Glomerular visceral epithelial cell (primary cell): ENCODE data around the gene RTBDN.

Experiments
- DNase-seq: peaks from one replicate; pipeline ENCODE4 v3.0.0-alpha.2; 2016; ENCODE audit errors: extremely low spot score

The RTBDN gene

DNA sequence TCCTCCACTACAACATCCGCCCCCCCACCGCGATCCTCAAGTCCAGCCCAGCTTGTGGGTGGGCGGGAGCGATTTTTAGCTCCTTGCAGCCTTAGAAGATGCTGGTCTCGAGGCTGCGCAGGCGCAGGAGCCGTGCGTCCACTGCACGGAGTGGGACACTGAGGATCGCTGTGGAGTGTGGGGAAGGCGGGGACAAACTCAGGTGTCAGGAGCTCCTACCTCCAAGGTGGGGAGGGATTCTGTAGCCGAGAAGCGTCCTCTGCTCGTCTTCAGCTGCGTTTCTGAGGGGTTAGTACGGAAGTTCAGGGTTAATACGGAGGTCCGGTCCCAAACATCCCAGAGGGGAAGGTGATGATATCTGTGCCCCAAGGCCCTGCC lies at the start of gene RTBDN:
TSS of gene RTBDN (minus strand) at position 14 of the 378 bp plus-strand sequence. CDS start 4,600 bp downstream, outside the sequence.
- DNase-seq = peak; percentile 28

- no peak for DNase-seq
Measured at GRCh38 chr19:12882589-12882988, 48.2 kb upstream of the RTBDN start.

DNA sequence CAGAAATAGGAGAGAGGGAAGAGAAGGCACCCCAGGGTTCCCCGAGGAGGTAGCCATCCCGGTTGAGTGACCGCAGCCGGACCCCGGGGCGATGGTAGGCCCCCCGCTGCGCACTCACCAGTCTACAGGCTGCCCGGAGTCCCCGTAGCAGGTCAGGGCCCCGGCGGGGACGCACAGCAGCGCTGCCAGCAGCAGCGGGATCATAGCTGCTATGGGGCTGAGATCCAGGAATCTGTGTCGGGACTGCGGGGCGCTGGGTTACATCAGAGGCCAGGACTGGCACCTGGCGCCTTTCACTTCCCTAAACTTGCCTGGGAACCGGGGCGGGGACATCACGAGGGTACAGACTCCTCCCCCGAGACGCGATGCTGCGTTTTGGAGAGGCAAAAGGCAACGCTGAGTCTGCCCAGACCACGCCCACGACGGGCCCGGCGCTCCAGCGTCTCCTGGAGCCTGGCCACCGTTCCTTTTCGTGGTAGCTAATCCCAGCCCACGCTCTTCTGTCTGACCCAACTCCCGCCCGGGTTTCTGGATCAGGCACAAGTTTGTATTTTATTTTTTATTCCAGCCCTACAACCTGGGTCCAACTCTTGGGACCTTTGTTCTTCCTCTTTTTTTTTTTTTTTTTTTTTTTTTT lies 46.9 kb upstream of the RTBDN start, which contains the start of gene DNASE2:
TSS of gene DNASE2 (minus strand) at position 278 of the 637 bp plus-strand sequence. CDS start at position 204, 74 bp downstream.
- peak; percentile 91 for DNase-seq

DNA sequence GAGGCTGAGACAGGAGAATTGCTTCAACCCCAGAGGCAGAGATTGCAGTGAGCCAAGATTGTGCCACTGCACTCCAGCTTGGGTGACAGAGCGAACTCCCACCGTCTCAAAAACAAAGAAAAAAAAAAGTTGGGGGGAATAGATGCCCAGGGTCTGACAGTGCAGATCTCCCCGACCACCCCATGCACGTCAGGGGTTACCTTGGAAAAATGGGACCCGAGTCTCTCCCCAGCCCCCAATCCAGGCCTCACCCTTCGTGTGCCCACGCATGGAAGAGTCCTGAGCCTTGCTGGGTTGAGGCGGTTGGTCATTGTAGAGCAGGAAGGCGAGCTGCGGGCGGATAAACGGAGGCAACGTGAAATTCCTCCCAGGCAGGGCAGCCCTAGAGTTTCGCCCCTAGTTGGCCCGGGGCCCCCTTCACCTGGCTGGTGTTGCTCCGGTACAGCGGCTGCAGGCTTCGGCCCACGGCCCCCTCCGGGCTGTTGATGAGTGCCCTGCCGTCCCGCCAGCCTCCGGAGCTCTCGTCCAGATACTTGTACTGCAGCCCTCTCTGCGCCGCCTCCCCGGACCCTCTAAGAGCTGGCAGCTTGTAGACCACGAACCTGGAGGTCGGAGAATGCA lies 46.3 kb upstream of the RTBDN start:
- no peak for DNase-seq

GRCh38 chr19:12875086-12875485 lies 40.7 kb upstream of the RTBDN start:
- DNase-seq = no peak

DNA sequence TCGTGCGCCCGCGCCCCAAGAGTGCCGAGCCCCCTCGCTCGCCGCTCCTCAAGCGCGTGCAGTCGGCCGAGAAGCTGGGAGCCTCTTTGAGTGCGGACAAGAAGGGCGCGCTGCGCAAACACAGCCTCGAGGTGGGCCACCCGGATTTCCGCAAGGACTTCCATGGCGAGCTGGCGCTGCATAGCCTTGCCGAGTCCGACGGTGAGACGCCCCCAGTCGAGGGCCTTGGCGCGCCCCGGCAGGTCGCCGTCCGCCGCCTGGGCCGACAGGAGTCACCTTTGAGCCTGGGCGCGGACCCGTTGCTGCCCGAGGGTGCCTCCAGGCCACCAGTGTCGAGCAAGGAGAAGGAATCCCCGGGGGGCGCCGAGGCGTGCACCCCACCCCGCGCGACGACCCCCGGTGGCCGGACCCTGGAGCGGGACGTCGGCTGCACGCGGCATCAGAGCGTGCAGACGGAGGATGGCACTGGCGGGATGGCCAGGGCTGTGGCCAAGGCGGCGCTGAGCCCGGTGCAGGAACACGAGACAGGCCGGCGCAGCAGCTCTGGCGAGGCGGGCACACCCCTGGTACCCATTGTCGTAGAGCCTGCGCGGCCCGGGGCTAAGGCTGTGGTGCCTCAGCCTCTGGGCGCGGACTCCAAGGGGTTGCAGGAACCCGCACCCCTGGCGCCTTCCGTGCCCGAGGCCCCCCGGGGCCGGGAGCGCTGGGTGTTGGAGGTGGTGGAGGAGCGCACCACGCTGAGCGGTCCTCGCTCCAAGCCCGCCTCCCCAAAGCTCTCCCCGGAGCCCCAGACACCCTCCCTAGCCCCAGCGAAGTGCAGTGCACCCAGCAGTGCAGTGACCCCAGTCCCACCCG lies 39.7 kb upstream of the RTBDN start:
- DNase-seq = no peak

DNA sequence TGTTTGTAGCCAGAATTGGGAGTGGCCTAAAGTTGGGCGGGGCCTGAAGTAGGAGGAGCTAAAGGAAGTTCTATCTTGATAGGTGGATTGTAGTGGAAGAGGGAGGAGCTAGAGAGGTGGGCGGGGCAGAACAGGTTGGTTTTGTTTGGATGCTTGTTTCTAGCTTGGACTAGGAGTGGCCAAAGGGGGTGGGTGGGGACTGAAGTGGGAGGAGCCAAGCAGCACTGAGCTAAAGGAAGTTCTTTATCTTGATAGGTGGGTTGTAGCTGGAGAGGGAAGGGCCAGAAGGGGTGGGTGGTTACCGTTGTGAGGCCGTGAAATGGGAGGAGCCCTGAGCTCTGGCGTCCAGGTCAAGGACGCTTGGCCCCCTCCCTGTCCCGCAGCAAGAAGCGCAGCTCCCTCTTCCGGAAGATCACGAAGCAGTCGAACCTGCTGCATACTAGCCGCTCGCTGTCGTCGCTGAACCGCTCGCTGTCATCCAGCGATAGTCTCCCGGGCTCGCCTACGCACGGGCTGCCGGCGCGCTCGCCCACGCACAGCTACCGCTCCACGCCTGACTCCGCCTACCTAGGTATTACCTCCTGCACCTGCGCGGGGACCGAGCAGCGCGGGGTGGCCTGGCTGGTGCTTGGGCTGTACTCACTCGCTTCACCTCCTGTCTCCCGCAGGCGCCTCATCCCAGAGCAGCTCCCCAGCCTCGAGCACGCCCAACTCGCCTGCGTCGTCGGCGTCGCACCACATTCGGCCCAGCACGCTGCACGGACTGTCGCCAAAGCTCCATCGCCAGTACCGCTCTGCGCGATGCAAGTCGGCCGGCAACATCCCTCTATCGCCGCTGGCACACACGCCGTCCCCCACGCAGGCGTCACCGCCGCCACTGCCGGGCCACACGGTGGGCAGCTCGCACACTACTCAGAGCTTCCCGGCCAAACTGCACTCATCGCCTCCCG lies 38.8 kb upstream of the RTBDN start:
- DNase-seq = peak; percentile 79

DNA sequence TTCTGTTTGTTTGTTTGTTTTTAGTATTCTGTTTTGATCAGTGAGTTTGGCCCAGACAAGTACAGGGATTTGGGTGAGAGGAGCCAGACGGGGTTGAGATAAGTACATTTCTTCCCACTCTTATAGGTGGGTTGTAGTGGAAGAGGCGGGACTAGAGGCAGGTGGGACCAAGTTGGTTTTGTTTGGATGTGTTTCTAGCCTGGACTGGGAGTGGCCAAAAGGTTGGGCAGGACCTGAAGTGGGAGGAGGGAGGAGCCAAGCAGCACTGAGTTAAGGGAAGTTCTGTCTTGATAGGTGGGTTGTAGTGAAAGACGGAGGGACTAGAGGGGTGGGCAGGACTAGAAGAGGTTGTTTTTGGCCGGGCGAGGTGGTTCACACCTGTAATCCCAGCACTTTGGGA lies 37.9 kb upstream of the RTBDN start:
- no peak for DNase-seq

DNA sequence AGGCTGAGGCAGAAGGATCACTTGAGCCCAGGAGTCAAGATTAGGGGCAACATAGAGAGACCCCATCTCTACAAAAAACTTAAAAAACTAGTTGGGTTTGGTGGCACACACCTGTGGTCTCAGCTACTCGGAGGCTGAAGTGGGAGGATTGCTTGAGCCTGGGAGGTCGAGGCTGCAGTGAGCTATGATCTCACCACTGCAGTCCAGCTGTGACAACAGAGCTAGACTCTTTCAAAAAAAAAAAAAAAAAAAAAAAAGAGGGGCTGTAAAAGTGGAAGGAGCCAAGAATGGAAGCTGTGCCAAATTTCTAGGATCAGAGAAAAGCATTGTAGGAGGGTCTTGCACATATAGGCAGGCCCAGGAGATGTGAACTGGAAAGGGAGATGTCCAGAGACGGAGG lies 37.3 kb upstream of the RTBDN start:
- DNase-seq = no peak

- DNase-seq = peak; percentile 19
Measured at GRCh38 chr19:12868540-12869112, 34.2 kb upstream of the RTBDN start.

- DNase-seq = peak; percentile 57
Measured at GRCh38 chr19:12867120-12868099, 33.0 kb upstream of the RTBDN start.

GRCh38 chr19:12866416-12867119 lies 32.2 kb upstream of the RTBDN start:
- no peak for DNase-seq

DNA sequence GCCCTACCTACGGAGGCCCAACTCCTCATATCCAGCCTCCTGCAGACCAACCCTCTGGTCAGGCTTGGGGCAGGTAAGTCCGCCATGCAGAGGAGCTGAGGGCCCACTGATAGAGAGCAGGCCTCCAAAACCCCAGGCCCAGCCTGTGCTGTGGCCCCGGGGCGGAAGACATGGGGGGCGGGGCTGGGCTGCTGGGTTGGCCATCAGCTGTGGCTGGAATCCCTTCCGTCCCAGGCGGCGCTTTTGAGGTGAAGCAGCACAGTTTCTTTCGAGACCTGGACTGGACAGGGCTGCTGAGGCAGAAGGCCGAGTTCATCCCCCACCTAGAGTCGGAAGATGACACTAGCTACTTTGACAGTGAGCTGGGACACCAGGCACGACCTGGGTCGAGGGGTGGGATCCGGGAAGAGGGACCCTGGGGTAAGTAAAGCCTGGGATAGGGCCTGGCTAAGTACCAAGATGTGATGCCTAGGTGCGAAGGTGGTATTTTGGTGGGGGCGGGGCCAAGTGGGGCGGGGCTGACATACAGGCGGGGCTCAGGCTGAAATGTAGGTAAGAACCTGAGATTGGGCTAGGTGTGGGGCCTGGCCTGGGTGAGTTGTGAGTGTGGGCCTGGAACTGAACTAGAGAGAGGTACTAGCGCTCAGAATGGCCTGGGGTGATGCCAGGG lies 31.5 kb upstream of the RTBDN start:
- no peak for DNase-seq

DNA sequence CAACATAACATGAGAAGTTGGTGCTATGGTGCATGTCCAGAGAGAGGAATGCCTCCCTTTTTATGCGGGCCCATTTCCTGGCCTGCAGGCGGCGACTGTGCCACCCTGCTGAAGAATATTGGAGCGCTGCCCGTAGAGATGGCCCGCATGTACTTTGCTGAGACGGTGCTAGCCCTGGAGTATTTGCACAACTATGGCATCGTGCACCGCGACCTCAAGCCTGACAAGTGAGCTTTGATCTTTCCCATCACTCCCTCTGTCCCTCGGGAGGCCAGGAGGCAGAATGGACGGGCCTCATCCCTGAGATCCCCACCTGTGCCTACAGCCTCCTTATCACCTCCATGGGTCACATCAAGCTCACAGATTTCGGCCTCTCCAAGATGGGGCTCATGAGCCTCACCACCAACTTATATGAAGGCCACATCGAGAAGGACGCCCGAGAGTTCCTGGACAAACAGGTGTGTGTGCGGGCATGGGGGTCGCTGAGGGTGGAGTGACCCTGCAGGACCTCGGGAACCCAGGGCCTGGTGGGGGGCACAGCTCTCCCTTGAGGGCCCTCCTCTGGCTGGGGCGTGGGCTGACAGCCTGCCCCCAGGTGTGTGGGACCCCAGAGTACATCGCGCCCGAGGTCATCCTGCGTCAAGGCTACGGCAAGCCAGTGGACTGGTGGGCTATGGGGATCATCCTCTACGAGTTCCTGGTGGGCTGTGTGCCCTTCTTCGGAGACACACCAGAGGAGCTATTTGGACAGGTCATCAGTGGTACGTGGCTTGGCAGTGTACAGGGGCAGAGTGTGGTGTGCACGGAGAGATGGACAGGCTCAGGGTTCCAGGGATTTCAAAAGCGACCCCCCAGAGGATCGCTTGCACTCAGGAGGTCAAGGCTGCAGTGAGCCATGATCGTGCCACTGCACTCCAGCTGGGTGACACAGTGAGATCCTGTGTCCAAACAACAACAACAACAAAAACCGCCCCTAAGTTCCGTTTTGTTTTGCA lies 30.6 kb upstream of the RTBDN start:
- no peak for DNase-seq

DNA sequence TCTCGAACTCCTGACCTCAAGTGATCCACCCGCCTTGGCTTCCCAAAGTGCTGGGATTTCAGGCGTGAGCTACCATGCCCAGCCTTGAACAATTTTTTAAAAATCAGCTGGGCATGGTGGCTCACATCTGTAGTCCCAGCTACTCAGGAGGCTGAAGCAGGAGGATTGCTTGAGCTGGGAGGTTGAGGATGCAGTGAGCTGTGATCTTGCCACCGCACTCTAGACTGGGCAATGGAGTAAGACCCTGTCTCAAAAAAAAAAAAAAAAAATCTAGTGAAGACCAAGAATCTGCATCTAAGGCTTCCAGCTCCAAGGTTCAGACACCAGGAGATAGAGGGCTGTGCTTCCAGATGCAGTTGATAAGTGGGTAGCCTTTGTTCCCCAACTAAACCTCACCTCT lies 29.8 kb upstream of the RTBDN start:
- no peak for DNase-seq

DNA sequence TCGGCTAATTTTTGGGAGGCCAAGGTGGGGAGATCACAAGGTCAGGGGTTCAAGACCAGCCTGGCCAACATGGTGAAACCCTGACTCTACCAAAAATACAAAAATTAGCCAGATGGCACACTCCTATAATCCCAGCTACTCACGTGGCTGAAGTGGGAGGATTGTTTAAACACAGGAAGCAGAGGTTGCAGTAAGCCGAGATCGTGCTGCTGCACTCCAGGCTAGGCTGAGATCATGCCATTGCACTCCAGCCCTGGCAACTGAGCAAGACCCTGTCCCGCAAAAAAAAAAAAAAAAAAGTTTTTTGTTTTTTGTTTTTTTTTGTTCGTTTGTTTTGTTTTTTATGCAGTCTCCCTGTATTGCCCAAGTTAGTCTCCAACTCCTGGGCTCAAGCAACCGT lies 25.2 kb upstream of the RTBDN start:
- no peak for DNase-seq
